Mesenchymal stem cell (in vitro differentiated cells and primary cell): ENCODE results near the gene ZNF394.
A peak's percentile ranks its signal among the peaks of the same experiment; 100 is the strongest.

Experiments used
- DNase-seq: peaks from one replicate; pipeline ENCODE4 v3.0.0-alpha.2; 2013
- H2AFZ ChIP-seq: one replicate; pipeline ENCODE4 v1.6.1; 2013; ENCODE audit warnings: low read depth, mild to moderate bottlenecking, control low read depth, inconsistent platforms, low read length, moderate library complexity
- H2AK5ac ChIP-seq: 2 replicates; pipeline ENCODE4 v1.6.1; 2013; ENCODE audit warnings: low read length, moderate library complexity, mild to moderate bottlenecking, inconsistent platforms; ENCODE audit not compliant: severe bottlenecking
- H2BK120ac ChIP-seq: one replicate; pipeline ENCODE4 v1.6.1; 2013; ENCODE audit warnings: low read depth, mild to moderate bottlenecking, inconsistent platforms, low read length, moderate library complexity
- H2BK12ac ChIP-seq, 2 experiments: one replicate each; pipeline ENCODE4 v1.6.1; 2013; ENCODE audit warnings: inconsistent platforms in 2 of 2, low read length in 2 of 2, mild to moderate bottlenecking in 2 of 2, moderate library complexity in 2 of 2, control low read depth in 1 of 2
- H2BK15ac ChIP-seq: one replicate; pipeline ENCODE4 v1.6.1; 2013; ENCODE audit warnings: mild to moderate bottlenecking, low read depth, inconsistent platforms; ENCODE audit not compliant: poor library complexity, severe bottlenecking
- H2BK5ac ChIP-seq: 2 replicates; pipeline ENCODE4 v1.6.1; 2013; ENCODE audit warnings: low read depth, mild to moderate bottlenecking, low read length, control low read depth, inconsistent platforms; ENCODE audit not compliant: poor library complexity, severe bottlenecking
- H3K14ac ChIP-seq, 2 experiments: one replicate each; pipeline ENCODE4 v1.6.1; 2013; ENCODE audit warnings: inconsistent platforms in 2 of 2, low read length in 2 of 2, control low read depth in 1 of 2, mild to moderate bottlenecking in 1 of 2, moderate library complexity in 1 of 2
- H3K18ac ChIP-seq, 2 experiments: one replicate each; pipeline ENCODE4 v1.6.1; 2013; ENCODE audit warnings: inconsistent platforms in 2 of 2, low read length in 2 of 2, control low read depth in 1 of 2, low read depth in 1 of 2, mild to moderate bottlenecking in 1 of 2
- H3K23ac ChIP-seq, 2 experiments: one replicate each; pipeline ENCODE4 v1.6.1; 2013; ENCODE audit warnings: inconsistent platforms in 2 of 2, low read length in 2 of 2, mild to moderate bottlenecking in 2 of 2, moderate library complexity in 2 of 2, control low read depth in 1 of 2
- H3K27ac ChIP-seq: 2 replicates; pipeline ENCODE4 v1.5.1; 2013; ENCODE audit warnings: mild to moderate bottlenecking, moderate library complexity, low read length, control low read depth, inconsistent platforms; ENCODE audit not compliant: poor library complexity, severe bottlenecking
- H3K27me3 ChIP-seq, 2 experiments: 2 replicates each; pipeline versions ENCODE4 v1.6.1 to v1.7.0; 2013; ENCODE audit warnings: low read length in 2 of 2, mild to moderate bottlenecking in 2 of 2, moderate library complexity in 2 of 2, control low read depth in 1 of 2, inconsistent platforms in 1 of 2; ENCODE audit not compliant: control insufficient read depth in 1 of 2, insufficient read depth in 1 of 2
- H3K36me3 ChIP-seq, 2 experiments: 2 replicates each; pipeline versions ENCODE4 v1.6.1 to v1.7.0; 2013; ENCODE audit warnings: low read length in 2 of 2, control low read depth in 1 of 2, inconsistent platforms in 1 of 2, low read depth in 1 of 2, mild to moderate bottlenecking in 1 of 2; ENCODE audit not compliant: insufficient read depth in 2 of 2, control insufficient read depth in 1 of 2
- H3K4ac ChIP-seq, 2 experiments: one replicate each; pipeline ENCODE4 v1.6.1; 2013; ENCODE audit warnings: inconsistent platforms in 2 of 2, low read length in 2 of 2, mild to moderate bottlenecking in 2 of 2, moderate library complexity in 2 of 2, control low read depth in 1 of 2, low read depth in 1 of 2
- H3K4me1 ChIP-seq: 2 replicates; pipeline ENCODE4 v1.6.1; 2013; ENCODE audit warnings: low read depth, low read length, control low read depth; ENCODE audit not compliant: control insufficient read depth, insufficient read depth
- H3K4me2 ChIP-seq: 2 replicates; pipeline ENCODE4 v1.6.1; 2013; ENCODE audit warnings: low read length, mild to moderate bottlenecking, inconsistent platforms; ENCODE audit not compliant: poor library complexity, severe bottlenecking
- H3K4me3 ChIP-seq, 2 experiments: 2 replicates each; pipeline versions ENCODE4 v1.5.1 to v1.7.0; 2013; ENCODE audit warnings: low read length in 2 of 2, mild to moderate bottlenecking in 2 of 2, control low read depth in 1 of 2, low read depth in 1 of 2; ENCODE audit not compliant: insufficient read depth in 1 of 2
- H3K79me1 ChIP-seq: replicated peaks from 2 replicates; pipeline ENCODE4 v1.6.1; 2013; ENCODE audit warnings: mild to moderate bottlenecking, control low read depth, low read length, inconsistent platforms; ENCODE audit not compliant: poor library complexity, severe bottlenecking
- H3K9ac ChIP-seq: 2 replicates; pipeline ENCODE4 v1.7.0; 2013; ENCODE audit warnings: mild to moderate bottlenecking, low read length, moderate library complexity
- H3K9me3 ChIP-seq: 2 replicates; pipeline ENCODE4 v1.7.0; 2013; ENCODE audit warnings: mild to moderate bottlenecking, low read length; ENCODE audit not compliant: control insufficient read depth
- H4K8ac ChIP-seq: one replicate; pipeline ENCODE4 v1.6.1; 2013; ENCODE audit warnings: inconsistent platforms, mild to moderate bottlenecking, low read length, moderate library complexity
- H4K91ac ChIP-seq: one replicate; pipeline ENCODE4 v1.6.1; 2013; ENCODE audit warnings: mild to moderate bottlenecking, low read length, inconsistent platforms
- WGBS: methylation state at CpG from one replicate; pipeline ENCODE4 v1.1.7; 2013; ENCODE audit warnings: mixed read lengths; 5-methylcytosine and 5-hydroxymethylcytosine counted together

The ZNF394 gene

DNA sequence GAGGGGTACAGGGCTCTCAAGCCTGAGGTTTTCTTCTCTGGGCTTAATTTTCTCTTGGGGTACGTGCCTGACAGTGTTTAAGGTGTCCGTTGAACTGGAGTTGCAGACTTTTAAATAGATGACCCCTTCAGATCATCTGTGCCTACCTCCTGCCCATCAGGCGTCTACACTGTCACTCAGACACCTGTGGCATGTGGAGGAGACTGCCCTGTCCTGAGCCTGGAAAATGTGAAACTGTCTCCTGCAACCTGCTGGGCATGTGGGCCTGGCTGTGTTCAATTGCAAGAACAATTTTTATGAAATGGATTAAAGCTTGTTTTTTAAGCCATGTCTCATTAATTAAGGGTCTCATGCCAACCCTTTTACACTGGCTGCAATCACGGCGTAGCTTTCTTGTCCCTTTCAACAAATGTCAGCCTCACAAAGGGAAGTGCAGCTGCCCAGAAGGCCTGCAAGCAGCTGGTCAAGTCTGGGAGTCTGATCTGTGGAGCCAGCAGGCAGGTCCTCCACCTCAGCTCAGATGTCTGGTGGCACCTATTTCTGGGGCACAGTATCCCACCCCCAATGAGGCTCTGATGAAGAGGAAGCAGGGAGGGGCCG lies 42.9 kb downstream of the ZNF394 start:
- no peak overlapping the region for H3K23ac ChIP-seq
- no peak overlapping the region for H4K8ac ChIP-seq
- WGBS, result 93% methylated on average over 6 of the region's 6 CpGs

DNA sequence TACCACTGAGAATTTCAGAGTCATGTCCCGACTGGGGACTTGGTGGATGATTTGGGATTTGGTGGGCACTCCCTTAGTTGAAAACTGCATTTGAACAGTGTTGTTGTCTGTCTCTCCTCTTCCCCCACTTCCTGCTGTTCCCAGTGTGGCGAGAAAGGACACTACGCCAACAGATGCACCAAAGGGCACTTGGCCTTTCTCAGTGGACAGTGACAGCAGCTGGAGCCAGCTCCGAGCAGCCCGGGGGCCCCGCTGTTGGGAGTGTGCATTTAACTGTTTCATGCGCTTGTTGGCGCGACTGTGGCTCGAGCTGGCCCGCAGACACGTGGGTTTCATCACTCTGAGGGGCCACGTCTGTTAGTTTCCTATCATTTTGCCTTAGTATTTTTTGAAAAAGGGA lies 43.8 kb downstream of the ZNF394 start:
- peaks cover 5% of the 10 kb centered on the region for H3K4me1 ChIP-seq
- no peak overlapping the region for H4K91ac ChIP-seq
- no peak for DNase-seq
- H3K79me1 ChIP-seq, result peaks cover 39% of the 10 kb centered on the region
- no peak overlapping the region for H3K27ac ChIP-seq
- no peaks in the 10 kb centered on the region for H3K9me3 ChIP-seq
- H2BK12ac ChIP-seq, result no peak overlapping the region
- WGBS, result 91% methylated on average over 13 of the region's 13 CpGs
- H3K36me3 ChIP-seq, result peaks cover 83 to 93% of the 10 kb centered on the region in 2 experiments
- H3K9ac ChIP-seq, result no peak overlapping the region
- H2AK5ac ChIP-seq, result no peak overlapping the region
- H3K4me2 ChIP-seq, result no peak overlapping the region
- H3K4ac ChIP-seq, result peak overlapping the region in 1 of 2 experiments; percentile 9
- no peak overlapping the region for H2AFZ ChIP-seq
- H2BK15ac ChIP-seq, result no peak overlapping the region
- no peak overlapping the region for H2BK120ac ChIP-seq
- no peak overlapping the region for H3K23ac ChIP-seq
- H3K27me3 ChIP-seq, result no peaks in the 10 kb centered on the region
- H4K8ac ChIP-seq, result no peak overlapping the region
- H3K18ac ChIP-seq, result no peak overlapping the region
- no peak overlapping the region for H3K14ac ChIP-seq
- no peak overlapping the region for H3K4me3 ChIP-seq
- H2BK5ac ChIP-seq, result no peak overlapping the region

More for the DNA sequence above, 42.9 kb downstream of the ZNF394 start:
- Histone ChIP-seq H2BK15ac (no peak overlapping the region), H3K4me3 (no peak overlapping the region), H2AK5ac (no peak overlapping the region), H3K27me3 (no peaks in the 10 kb centered on the region), H3K9ac (no peak overlapping the region), H2BK5ac (no peak overlapping the region), H3K79me1 (peaks cover 33% of the 10 kb centered on the region), H3K4me2 (no peak overlapping the region), H2BK120ac (no peak overlapping the region), H4K91ac (no peak overlapping the region), H3K14ac (no peak overlapping the region), H2AFZ (no peak overlapping the region), H3K36me3 (peaks cover 79 to 85% of the 10 kb centered on the region in 2 experiments), H3K4me1 (peaks cover 5% of the 10 kb centered on the region), H3K18ac (no peak overlapping the region), H3K27ac (no peak overlapping the region), H3K4ac (no peak overlapping the region), H3K9me3 (no peaks in the 10 kb centered on the region), H2BK12ac (no peak overlapping the region)
- DNase-seq, result no peak

DNA sequence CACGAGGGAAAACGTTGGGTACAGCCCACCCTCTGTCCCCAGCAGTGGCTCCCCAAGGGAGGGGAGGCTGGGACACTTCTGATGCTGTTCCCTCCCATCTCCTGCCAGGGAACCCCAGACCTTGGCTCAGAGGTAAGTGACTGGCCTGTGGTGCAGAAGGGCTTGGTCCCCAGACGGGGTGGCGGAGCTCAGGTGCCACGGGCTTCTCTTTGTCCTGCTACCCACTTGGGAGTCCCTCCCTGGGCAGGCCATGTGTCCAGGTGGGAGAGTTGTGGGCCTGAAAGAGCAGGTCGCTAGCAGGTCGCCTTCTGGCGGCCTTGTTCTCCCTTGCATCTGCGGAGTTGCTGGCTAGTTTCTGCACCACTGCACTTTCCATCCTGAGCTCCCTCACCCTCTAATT lies 44.2 kb downstream of the ZNF394 start:
- Histone ChIP-seq H3K9ac (no peak overlapping the region), H3K4me3 (no peak overlapping the region), H3K14ac (no peak overlapping the region), H4K8ac (no peak overlapping the region), H3K4me2 (no peak overlapping the region), H2BK120ac (no peak overlapping the region), H3K4ac (no peak overlapping the region), H2AK5ac (no peak overlapping the region), H3K36me3 (peaks cover 87 to 96% of the 10 kb centered on the region in 2 experiments), H3K27ac (no peak overlapping the region), H2AFZ (no peak overlapping the region), H3K9me3 (no peaks in the 10 kb centered on the region), H3K79me1 (peaks cover 42% of the 10 kb centered on the region), H3K18ac (no peak overlapping the region), H2BK15ac (no peak overlapping the region), H2BK12ac (no peak overlapping the region), H4K91ac (no peak overlapping the region), H3K27me3 (no peaks in the 10 kb centered on the region), H2BK5ac (no peak overlapping the region), H3K23ac (no peak overlapping the region), H3K4me1 (peaks cover 5% of the 10 kb centered on the region)
- 87% methylated on average over 8 of the region's 9 CpGs for WGBS
- no peak for DNase-seq

DNA sequence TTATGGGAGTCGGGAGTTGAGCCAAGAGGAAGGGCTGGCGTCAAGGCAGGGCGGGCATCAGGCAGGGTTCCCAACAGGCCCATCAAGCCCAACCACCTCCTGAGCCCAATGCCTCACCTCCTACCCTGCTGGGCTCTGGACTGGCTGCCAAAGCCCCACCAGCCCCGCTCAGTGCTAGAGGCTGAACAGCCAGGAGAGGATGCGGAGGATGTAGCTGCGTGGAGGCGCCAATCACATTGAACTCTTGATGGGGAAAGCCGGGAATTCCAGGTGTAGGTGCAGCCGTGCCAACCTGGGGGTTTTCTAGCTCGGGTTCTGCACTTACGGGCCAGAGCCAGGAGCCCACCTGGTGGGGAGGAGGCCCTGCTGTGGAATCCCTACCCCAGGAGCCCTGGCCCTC lies 47.0 kb downstream of the ZNF394 start:
- 100% methylated on average over 11 of the region's 11 CpGs for WGBS
- Histone ChIP-seq H2BK15ac (no peak overlapping the region), H3K36me3 (peaks cover 98 to 99% of the 10 kb centered on the region in 2 experiments), H2BK120ac (no peak overlapping the region), H2AFZ (no peak overlapping the region), H3K4ac (no peak overlapping the region), H3K9ac (no peak overlapping the region), H3K79me1 (peaks cover 61% of the 10 kb centered on the region), H2BK12ac (no peak overlapping the region), H2AK5ac (no peak overlapping the region), H3K27me3 (no peaks in the 10 kb centered on the region), H4K91ac (no peak overlapping the region), H2BK5ac (no peak overlapping the region), H3K23ac (no peak overlapping the region), H3K9me3 (no peaks in the 10 kb centered on the region), H3K4me2 (no peak overlapping the region), H3K4me3 (no peak overlapping the region), H3K14ac (no peak overlapping the region), H3K18ac (no peak overlapping the region), H4K8ac (no peak overlapping the region), H3K4me1 (peaks cover 5% of the 10 kb centered on the region), H3K27ac (no peak overlapping the region)
- DNase-seq, result no peak
